NCI-H128 (cell line): ENCODE results near the gene PDE1C.
"Not testable (repeated sequence)": the region's sequence is repeated elsewhere in the genome, so short reads cannot be mapped to it uniquely, and the experiment has no call there.

Experiments used
- DNase-seq: peaks from one replicate; lab custom pipeline; 2025; ENCODE audit not compliant: unreplicated experiment; lab: John Stamatoyannopoulos, UW

PDE1C gene

DNA sequence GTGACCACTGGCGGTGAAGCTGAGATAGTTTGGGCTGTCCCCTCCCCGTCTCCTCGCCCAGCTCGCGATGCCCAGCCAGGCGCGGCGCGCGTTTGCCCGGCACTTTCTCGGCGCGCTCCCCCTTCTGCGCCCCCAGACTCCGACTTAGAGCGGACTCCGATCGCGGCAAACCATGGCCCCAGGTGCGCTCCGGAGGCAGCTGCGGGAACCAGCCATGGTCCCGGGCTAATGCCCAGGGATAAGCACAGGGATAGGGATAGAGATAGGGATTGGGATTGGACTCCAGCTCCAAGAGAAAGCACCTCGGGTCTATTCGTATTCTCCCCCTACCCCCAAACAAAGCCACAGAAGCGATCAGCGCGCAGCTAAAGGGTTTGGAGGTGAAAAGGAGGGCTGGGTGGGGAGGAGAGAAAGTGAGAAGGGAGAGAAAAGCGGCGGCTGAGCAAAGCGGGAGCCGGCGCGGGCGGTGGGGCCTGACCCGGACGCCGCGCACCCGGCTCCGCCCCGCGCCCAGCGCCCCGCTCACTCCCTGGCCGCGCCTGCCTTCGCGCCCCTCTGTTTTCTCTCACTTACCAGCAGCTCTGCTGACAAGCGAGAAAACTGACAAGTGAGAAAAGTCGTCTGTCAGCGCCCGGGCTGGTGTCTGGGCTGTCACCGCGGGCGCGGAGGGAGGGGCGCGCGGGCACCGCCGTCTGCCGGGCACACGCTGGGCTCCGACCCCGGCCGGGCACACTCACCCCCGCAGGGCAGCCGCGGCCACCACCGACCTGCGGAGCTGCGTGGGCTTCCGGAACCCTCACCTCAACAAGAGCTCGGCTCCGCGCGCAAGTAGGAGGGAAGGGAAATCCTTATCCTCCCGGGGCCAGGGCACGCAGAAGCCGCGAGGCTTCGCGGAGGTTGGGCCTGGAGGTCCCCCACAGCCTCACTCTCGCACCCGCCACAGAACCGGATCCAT is at the start of gene PDE1C:
Gene PDE1C (minus strand): TSS at position 2 of the 955 bp plus-strand sequence.
- DNase-seq: no peak

DNA sequence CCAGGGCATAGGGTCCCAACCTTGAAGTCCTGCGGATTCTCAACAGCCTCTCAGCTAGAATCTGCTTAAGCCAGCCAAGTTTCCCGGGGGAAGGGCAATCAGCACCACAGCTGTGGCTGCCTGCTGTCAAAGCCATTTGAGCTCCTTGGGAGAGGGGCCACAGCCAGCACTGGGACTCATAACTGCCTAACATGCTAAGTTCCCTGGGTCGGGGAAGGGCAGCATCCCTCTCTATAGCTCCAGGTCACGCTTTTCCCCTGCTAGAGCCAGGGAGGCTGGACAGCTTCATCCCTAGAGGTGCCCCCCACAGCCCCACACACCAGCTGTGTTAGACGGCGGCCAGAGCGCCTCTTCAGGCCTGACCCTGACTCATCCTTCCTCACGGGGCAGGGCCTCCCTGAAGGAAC is 49.6 kb upstream of the PDE1C start:
- DNase-seq: no peak

DNA sequence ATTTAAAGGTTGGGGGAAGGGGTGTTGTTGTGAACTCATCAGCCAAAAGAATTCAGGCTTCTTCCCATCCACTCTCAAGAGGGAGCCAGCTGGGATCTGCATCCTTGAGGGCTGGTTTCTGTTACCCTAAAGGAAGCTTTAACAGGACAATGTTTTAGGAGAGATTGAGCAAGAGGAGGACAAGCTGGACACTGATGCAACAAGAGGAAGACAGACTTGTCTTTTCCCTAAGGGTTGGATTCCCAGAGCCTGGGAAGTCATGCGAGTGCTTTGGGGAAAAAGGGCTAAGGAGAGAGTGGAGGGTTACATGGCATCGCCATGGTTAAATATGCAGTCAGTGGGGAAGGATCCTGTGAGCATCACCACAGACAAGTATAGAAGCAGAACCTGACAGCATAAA is 47.6 kb upstream of the PDE1C start:
- no peak for DNase-seq

DNA sequence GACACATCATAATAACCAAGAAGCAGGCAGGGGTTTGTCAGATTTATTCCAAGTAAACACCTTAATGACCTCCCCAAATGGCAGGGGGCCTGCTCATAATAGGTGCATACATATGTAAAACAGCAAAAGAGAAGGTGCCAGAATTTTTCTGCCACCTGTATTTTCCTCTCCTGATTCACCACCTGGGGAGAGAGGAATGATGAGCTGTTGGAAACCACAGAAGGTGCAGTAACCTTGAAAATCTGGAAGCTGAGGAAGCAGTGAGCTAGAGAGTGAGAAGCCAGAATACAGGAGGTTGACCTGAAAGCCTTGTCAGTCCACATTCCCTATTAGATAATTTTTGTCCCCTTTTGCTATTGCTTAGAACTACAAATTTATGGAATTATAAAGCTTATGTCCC is 46.2 kb upstream of the PDE1C start:
- DNase-seq: peak; percentile 36

DNA sequence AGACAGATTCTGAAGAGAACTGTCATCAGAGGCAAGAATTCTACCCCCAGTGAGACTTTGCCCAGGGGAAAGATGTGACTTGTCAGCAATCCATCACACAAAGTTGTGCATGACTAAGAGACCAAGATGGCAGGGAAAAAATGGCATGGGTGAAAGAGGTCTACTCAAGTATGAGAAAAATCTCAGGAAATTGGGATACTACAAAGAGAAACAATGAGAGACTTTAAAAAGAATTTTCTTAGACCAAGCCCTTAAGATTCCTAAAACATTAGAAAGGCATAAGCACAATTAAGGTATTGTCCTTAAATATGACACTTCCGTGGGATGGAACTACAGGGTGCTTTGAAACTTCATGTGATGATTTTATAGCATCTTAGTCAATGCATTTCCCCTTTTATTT is 45.6 kb upstream of the PDE1C start:
- no peak for DNase-seq

DNA sequence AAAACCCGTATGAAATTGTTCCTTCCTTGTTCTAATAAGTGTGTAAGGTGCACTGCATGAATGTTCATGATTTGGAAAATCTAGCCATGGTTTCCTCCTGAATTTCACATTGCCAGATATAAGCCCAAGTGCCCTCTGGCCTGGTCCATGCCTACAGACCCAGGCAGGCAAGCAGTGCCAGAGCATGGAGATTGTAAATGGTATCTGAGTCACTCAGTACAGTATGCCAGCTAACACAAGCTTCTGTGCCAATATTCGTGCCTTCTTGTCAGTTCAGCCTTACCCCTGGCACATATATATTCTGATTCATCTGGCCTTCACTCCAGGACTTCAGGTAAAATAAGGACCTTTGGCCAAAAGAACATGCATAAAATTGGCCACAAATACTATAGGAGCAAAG is 38.4 kb upstream of the PDE1C start:
- DNase-seq: no peak

DNA sequence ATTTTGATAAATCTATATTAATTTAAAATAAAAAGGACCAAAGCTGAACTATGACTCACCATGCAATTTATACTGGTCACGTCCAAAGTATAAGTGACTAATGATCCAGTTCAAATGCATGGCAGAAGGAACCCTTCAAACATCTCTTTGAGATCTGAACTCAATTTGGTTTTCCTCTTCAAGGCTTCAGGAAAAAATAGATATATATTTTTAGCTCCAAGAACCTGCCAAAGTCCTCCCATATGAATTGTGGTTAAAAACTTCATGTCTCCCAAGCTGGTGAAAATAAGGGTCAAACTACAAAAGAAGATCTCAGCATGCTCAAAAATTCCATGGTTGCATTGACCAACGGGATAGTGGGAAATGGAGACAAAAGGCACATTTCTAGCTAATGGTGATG is 34.6 kb upstream of the PDE1C start:
- no peak for DNase-seq

DNA sequence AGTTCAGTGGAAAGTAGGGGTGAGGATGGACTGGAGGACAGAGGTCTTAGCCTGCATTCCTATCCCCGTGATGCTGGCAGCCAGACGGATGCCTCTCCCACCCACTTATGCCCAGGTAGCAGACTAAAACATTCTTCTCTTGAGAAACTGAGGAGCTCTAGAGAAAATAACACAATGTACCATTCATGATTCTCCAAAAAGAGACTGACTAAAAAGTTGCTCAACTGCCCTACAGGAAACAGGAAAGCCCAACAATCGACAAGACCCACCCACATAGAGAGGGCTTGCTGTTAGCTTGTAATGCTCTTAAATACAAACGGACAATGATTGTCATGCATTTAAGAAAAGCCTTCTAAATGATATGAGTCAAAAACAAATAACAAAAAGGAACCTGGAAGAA is 33.2 kb upstream of the PDE1C start:
- DNase-seq: no peak

DNA sequence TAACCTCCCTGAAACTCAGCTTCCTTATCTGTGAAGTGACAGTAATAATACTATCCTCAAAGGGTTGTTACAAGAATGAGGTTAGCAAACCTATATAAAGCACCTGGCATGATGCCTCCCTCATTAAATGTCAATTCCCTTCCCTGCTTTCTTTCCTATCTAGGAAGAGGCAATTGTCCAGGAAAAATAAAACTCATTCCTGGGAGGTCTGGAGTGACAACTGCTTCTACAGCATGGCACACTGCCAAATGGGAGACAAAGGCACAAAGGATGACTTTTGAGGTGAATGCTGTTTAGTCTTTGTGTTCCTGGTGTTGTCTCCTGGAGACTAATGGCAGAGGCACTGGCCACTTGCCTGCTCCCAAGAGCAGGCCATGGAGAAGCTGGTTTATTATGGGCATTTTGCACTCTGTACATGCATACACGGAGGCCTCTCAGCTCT is 32.2 kb upstream of the PDE1C start:
- DNase-seq: peak; percentile 58

DNA sequence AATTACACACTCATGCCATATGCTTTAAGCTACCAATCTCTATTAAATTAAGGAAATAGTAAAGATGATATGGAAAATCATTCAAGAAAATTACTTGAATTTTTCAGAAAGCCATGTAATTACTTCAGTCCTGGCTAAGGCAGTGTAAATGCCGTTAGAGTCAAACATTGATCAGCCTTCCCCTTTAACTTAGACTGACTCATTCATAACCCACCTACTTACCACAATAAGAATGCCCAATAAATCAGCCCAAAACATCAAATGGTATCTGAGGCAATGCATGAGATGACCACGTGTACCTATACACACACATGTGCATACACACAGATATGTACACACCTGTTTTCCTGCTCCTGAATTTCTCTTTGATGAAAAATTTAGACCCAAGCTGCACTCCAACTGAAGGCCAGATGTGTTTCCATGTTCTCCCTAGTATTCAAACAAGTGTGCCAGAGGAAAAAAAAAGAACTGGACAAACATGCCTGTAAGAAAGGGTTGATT is 30.2 kb upstream of the PDE1C start:
- DNase-seq: no peak

DNA sequence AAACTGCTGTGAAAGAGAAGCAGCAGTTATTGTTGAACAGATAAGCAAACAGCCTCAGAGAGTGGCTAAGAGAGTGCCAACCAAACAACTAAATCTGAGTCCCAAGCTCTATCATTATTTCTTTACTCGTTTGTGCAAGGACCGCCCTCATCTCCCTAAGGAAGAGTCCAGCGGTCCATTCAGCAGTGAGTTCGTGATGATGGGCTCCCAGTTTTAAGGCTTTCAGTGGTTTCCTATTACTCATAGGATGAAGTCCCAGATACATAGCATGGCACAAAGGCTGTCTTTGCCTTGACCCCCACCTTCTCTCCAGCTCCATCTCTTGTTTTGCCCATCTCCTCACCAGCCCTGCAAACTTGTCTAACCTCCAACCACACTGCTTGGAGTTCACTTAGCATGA is 24.3 kb upstream of the PDE1C start:
- no peak for DNase-seq

DNA sequence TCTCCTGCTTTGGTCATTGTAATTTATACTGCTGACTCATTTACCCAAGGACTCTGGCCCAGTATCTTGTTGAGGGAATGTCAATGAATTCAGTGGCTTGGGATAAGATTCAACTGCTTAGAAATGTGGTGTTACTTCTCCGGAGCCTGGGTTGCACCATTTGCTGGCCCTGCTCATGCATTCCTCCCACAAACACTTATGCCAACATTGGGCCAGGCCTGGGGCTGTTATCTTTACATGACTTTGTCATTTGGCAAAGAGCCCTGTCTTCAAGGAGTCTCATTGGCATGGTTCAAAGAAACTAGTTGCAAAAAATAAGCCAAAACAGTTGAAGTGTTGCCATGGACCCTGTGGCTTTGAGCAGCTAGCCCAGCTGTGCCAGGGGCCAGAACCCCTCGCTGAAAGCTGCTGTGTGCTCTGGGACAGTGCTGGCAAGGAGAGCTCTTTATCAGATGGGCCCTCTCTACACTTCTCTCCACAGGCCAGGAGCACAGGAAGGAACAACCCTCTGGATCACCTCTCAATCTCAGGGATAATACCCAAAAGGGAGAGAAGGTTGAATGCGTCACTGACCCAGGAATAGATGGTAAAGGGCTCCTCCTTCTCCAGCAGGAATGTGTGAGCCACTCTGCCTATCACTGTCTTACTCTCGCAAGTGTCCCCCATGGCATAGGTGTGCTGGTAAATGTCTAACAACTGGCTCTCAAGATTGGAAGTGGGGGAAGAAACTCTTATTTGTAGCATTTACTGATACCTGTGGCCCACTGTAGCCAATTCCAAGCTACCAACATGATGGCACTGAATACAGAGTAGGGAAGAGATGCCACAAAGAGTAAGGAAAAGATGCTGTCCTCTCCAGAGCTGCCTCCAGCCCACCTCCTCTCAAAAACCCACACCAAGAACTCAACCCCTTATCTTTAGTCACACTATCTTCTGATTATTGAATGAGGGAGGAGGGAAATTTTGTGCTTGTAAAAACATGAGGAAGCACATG is 23.5 kb upstream of the PDE1C start:
- DNase-seq: no peak

DNA sequence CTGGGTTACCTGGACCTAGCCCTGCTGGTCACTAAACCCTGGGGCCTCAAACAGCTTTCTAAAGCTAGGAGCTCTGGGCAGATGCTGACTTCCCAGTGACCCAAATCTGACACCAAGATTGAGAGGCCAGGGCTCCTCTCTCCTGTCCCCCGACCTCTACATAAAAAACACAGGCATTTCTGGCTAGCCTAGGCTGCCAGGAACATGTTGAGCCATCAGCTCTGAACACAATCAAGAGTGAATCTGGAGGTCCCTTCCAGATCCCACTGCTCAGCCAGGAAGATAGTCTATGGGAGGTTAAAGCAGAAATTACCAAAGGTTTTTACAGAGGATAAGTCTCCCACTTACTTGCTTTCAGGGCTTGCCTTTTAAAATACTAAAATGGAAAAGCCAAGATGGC is 22.1 kb upstream of the PDE1C start:
- no peak for DNase-seq

DNA sequence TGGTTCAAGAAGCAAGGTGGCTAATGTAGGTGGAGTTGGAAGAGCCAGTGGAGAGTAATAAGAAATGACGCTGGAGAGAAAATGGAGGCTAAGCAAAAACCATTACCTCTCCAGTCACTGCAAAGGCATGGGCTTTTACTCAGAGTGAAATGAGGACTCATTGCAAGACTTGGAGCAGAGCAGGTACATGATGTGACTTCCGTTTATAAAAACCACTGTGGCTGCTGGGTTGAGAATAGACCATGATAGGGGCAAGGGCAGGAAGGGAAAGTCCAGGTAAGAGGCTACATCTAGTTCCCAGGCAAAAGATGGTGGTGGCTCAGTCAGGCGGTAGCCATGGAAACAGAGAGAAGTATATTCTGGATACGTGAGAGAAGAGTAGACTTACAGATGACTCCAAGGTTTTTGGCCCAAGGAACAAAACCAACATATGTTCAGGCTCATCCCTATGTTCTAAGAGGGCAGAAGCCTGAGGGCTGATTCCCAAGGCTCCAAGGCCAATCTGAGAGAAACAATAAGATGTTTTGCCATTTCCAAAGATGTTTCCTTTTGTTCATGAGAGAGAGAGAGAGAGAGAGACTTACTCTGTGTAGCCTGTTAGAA is 21.5 kb upstream of the PDE1C start:
- DNase-seq: no peak

DNA sequence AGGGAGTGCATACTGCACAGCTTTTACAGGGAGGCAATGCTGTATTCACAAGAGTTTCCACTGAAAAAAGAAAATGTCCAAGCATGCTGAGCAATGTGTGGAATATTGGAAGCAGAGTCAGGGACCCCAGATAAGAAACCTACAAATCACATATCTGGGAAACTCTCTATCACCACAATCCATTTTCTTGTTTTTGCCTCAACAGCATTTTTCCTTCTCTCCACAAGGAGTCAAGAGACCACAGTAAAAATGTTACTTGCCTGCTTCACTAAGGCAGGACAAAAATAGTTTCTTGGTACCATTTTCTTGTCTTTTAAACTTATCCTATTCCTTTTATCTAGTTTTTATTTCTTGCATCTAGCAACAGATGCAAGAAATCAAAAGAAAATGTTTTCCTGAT is 19.5 kb upstream of the PDE1C start:
- no peak for DNase-seq

DNA sequence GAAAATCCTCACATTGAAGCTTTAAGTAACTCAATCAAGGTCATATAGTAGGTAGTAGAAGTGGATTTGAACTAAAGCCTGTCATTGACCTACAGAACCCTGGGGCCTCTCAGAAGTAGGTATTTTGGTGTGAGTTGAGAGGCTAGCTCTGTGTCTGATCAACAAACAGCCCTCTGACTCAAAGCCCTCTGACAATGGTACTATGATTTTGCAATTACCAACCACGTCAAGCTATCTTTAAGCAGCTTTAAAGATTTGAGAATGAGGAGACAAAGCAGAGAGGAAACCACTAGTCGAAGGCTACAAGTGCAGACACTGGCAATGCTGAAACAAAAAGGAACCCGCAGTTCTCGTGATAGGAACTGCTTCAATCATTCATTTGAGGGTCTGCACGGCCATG is 19.0 kb upstream of the PDE1C start:
- DNase-seq: no peak

DNA sequence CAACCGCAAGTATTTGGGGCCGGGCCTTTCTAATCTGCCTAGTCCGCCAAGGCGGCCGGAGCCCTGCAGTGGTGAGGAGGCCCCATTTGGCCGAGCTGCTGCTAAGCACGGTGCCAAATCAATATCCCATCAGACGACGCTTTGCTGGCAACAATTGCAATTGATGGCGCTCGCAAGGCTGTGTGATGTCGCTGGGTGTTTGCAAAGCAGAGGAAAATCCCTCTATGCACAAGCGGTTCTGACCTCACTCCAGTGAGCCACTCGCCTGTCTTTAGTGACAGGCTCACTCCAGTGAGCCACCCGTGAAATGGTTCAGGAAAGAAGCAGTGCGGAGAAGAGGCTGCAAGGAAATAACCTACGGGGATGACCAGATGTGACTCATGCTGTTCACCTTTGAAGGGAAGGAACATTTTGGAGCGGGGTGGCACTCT is 18.3 kb upstream of the PDE1C start:
- DNase-seq: no peak

DNA sequence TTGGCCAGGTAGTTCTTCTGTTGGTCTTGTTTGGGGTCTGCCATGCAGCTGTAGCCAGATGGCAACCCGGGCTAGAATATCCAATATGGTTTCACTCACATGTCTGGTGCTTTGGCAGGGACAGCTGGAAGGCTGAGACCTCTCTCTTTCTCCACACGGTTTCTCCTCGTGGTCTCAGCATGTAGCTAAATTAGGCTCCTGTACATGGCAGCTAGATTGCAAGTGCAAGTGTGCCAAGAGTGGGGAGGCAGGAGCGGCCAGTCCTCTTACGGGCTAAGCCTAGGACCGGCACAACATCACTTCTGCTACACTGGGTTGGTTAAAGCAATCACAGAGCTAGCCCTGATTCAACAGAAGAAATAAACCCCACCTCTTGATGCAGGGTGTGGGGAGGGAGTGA is 9.3 kb upstream of the PDE1C start:
- DNase-seq: no peak

DNA sequence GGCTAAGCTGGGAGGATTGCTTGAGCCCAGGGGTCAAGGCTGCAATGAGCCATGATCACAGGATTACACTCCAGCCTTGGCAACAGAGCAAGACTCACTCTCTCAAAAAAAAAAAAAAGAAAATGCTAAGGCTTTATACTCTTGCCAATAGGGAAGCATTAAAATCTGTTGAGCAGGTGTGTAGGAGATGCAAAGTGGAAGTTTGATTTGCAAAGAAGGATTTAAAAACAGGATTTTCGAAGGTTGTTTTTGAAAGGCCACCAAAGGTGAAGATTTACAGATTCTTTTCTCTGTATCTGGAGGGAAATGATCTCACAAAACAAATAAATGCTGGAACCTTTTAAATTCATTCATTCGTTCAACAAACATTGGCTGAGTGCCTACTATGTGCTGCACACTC is 8.6 kb upstream of the PDE1C start:
- DNase-seq: no peak

DNA sequence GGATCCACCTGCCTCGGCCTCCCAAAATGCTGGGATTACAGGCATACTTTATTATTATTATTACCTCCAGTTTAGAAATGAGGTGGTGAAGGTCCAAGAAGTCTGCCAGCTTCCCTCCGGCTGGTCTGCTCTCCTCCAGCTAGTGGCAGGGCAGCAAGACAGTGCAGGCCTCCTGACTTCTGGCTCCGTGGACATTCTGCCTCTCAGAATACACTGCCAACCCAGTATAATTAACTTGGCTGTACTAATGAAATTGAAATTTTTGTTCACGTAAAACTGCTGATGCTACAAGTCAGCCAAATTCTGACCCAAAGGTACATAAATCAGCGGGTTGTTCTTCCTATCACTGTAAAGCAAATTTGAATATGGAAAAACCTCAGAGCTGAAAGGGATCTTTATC is 7.6 kb upstream of the PDE1C start:
- no peak for DNase-seq

DNA sequence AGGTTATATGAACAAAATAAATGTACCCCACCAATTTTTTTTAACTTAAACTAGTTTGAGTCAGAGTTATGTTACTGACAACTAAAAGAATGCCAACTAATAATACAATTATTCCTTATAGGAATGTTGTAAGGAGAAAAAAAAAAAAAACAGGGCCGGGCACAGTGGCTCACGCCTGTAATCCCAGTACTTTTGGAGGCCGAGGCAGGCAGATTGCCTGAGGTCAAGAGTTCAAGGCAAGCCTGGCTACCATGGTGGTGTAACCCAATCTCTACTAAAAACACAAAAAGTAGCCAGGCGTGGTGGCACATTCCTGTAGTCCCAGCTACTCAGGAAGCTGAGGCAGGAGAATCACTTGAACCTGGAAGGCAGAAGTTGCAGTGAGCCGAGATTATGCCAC is 6.6 kb upstream of the PDE1C start:
- not testable (repeated sequence) for DNase-seq
